K562 (cell line): ENCODE results near the gene IFNA7. TPM values are rescaled to one million over a fixed set of nuclear protein-coding genes. Genes with fewer than 3 reads are reported as not detected.
"Not testable (repeated sequence)": the region's sequence is repeated elsewhere in the genome, so short reads cannot be mapped to it uniquely, and the experiment has no call there.

Experiments
- ATAC-seq: fragments of 200-7000 bp; cut with Tn5 transposase; 3 replicates; pipeline ENCODE4 v1.9.1; 2020; ENCODE audit warnings: moderate library complexity
- BruUV-seq: library from RNA; stranded (reverse); fragments of 400-500 nt; replicated peaks from 2 replicates; lab custom pipeline; 2021; lab: Mats Ljungman, UMichigan
- CTCF ChIA-PET: fragments of 300-600 bp; formaldehyde crosslinking; extraction: SDS; loops from one replicate; lab custom pipeline; 2021; ENCODE audit warnings: low intra/inter-chr PET ratio; lab: Yijun Ruan, JAX
- POLR2A ChIA-PET: fragments of 300-600, 350-650 bp; sonication (Branson Sonifier 250); formaldehyde crosslinking; extraction: SDS; loops from one replicate; lab custom pipeline; 2021; ENCODE audit warnings: antibody characterized with exemption, inconsistent platforms; lab: Yijun Ruan, JAX
- DNase-seq, 4 experiments: peaks; one replicate each; pipeline versions ENCODE4 v3.0.0 to v3.0.0-alpha.2; 2011 to 2018; ENCODE audit warnings: low spot score in 3 of 4, mixed read lengths in 3 of 4; ENCODE audit errors: extremely low read depth in 1 of 4
- FAIRE-seq: peaks from 2 replicates; lab custom pipeline; 2011; peaks lifted over from hg19 to GRCh38; lab: Jason Lieb, UNC
- H2AFZ ChIP-seq: 2 replicates; pipeline ENCODE4 v1.6.0; 2011; ENCODE audit warnings: low read depth, low read length, control low read depth, inconsistent platforms
- H3K27ac ChIP-seq: fragments of 200-600 bp; 3 replicates; pipeline ENCODE4 v1.8.0; 2011; ENCODE audit warnings: low read depth, mild to moderate bottlenecking, control low read depth, inconsistent platforms, low read length, moderate library complexity, mixed read lengths; ENCODE audit errors: extremely low read depth
- H3K27me3 ChIP-seq, 2 experiments: fragments of 300-600 bp in 1 of 2; 2 replicates in 1 of 2; 3 replicates in 1 of 2; pipeline versions ENCODE4 v1.6.0 to v1.8.0; 2011; ENCODE audit warnings: inconsistent platforms in 2 of 2, low read length in 2 of 2, mild to moderate bottlenecking in 1 of 2, mixed read lengths in 1 of 2, moderate library complexity in 1 of 2; ENCODE audit not compliant: control insufficient read depth in 2 of 2, insufficient read depth in 2 of 2
- H3K36me3 ChIP-seq: fragments of 300-600 bp; 3 replicates; pipeline ENCODE4 v1.8.0; 2011; ENCODE audit warnings: mild to moderate bottlenecking, low read length, inconsistent platforms; ENCODE audit not compliant: control insufficient read depth, insufficient read depth
- H3K4me1 ChIP-seq, 2 experiments: fragments of 200-600 bp in 1 of 2; replicated peaks in 1 of 2; 2 replicates in 1 of 2; 3 replicates in 1 of 2; pipeline versions ENCODE4 v1.5.1 to v1.8.0; 2011; ENCODE audit warnings: inconsistent platforms in 2 of 2, low read length in 2 of 2, mild to moderate bottlenecking in 1 of 2, mixed read lengths in 1 of 2, moderate library complexity in 1 of 2; ENCODE audit not compliant: control insufficient read depth in 2 of 2, insufficient read depth in 2 of 2
- H3K4me2 ChIP-seq: 2 replicates; pipeline ENCODE4 v1.6.1; 2011; ENCODE audit warnings: low read length, control low read depth, inconsistent platforms, mixed read lengths; ENCODE audit not compliant: insufficient read depth
- H3K4me3 ChIP-seq: fragments of 200-600 bp; sonication (generic), shearing (Covaris generic); 2 replicates; pipeline ENCODE4 v1.5.1; 2016; ENCODE audit warnings: control low read depth, inconsistent platforms
- H3K79me2 ChIP-seq: fragments of 200-600 bp; 3 replicates; pipeline ENCODE4 v1.8.0; 2011; ENCODE audit warnings: low read length, inconsistent platforms; ENCODE audit not compliant: control insufficient read depth, insufficient read depth
- H3K9ac ChIP-seq, 2 experiments: 2 replicates each; pipeline versions ENCODE4 v1.6.0 to v1.6.1; 2011; ENCODE audit warnings: low read depth in 2 of 2, low read length in 2 of 2, control low read depth in 1 of 2, inconsistent platforms in 1 of 2, mild to moderate bottlenecking in 1 of 2, mixed read lengths in 1 of 2; ENCODE audit not compliant: insufficient read depth in 1 of 2
- H3K9me1 ChIP-seq: one replicate; pipeline ENCODE4 v1.6.0; 2011; ENCODE audit warnings: inconsistent platforms, mild to moderate bottlenecking, low read length, moderate library complexity; ENCODE audit not compliant: control insufficient read depth, insufficient read depth
- H3K9me3 ChIP-seq: replicated peaks from 2 replicates; pipeline ENCODE4 v1.5.1; 2011; ENCODE audit warnings: low read depth, low read length, inconsistent platforms; ENCODE audit not compliant: control insufficient read depth, insufficient read depth
- H4K20me1 ChIP-seq: replicated peaks from 2 replicates; pipeline ENCODE4 v1.6.1; 2011; ENCODE audit warnings: low read length, inconsistent platforms, mixed read lengths; ENCODE audit not compliant: control insufficient read depth, insufficient read depth
- CSDE1 ChIP-seq, 2 experiments: fragments of 450-650 bp; IDR thresholded peaks; 2 replicates each; pipeline ENCODE4 v1.6.1; 2016; ENCODE audit warnings: mild to moderate bottlenecking in 1 of 2
- ELF2 ChIP-seq: fragments of 250-450 bp; sonication (Bioruptor Pico); IDR thresholded peaks from 2 replicates; pipeline ENCODE4 v1.5.0; 2021; ENCODE audit warnings: mild to moderate bottlenecking
- HSF4 ChIP-seq: fragments of 250-450 bp; sonication (Bioruptor Pico); IDR thresholded peaks from 2 replicates; pipeline ENCODE4 v2.1.2; 2022; ENCODE audit warnings: mild to moderate bottlenecking, moderate library complexity, borderline replicate concordance
- NFRKB ChIP-seq: fragments of 450-650 bp; IDR thresholded peaks from 2 replicates; pipeline ENCODE4 v1.6.1; 2016; ENCODE audit warnings: low read depth
- RCOR1 ChIP-seq, 2 experiments: IDR thresholded peaks; 2 replicates each; pipeline ENCODE4 v1.6.1; 2012; ENCODE audit warnings: low read depth in 2 of 2, low read length in 2 of 2, borderline replicate concordance in 1 of 2, improper control_type of control experiment in 1 of 2
- RFX1 ChIP-seq: fragments of 450-650 bp; IDR thresholded peaks from 2 replicates; pipeline ENCODE4 v1.6.1; 2016; ENCODE audit warnings: mild to moderate bottlenecking, moderate library complexity
- SETDB1 ChIP-seq: IDR thresholded peaks from one replicate; pipeline ENCODE4 v1.6.1; 2012; ENCODE audit warnings: low read length, control low read depth, inconsistent platforms
- SFPQ ChIP-seq: fragments of 200-400 bp; formaldehyde crosslinking; IDR thresholded peaks from 2 replicates; pipeline ENCODE4 v1.6.1; 2017; ENCODE audit warnings: mild to moderate bottlenecking, low read depth, low read length, moderate library complexity
- SIN3B ChIP-seq: fragments of 450-650 bp; IDR thresholded peaks from 2 replicates; pipeline ENCODE4 v1.6.1; 2017; ENCODE audit warnings: low read depth, mild to moderate bottlenecking, moderate library complexity
- SMAD4 ChIP-seq: fragments of 250-450 bp; sonication (Bioruptor Pico); conservative IDR thresholded peaks from 2 replicates; pipeline ENCODE4 v1.8.0; 2021; ENCODE audit warnings: inconsistent platforms, mild to moderate bottlenecking, moderate library complexity
- SMARCC2 ChIP-seq: fragments of 450-650 bp; IDR thresholded peaks from 2 replicates; pipeline ENCODE4 v1.6.1; 2017; ENCODE audit warnings: antibody characterized with exemption, moderate library complexity, mild to moderate bottlenecking, low read depth
- SMARCE1 ChIP-seq: fragments of 450-650 bp; IDR thresholded peaks from 2 replicates; pipeline ENCODE4 v1.7.1; 2016; ENCODE audit warnings: mild to moderate bottlenecking
- TAF9B ChIP-seq: fragments of 450-650 bp; IDR thresholded peaks from 2 replicates; pipeline ENCODE4 v1.6.1; 2018; ENCODE audit warnings: mild to moderate bottlenecking; ENCODE audit not compliant: partially characterized antibody
- TRIM24 ChIP-seq, 2 experiments: fragments of 450-650 bp; IDR thresholded peaks; 2 replicates each; pipeline ENCODE4 v1.6.1; 2016
- XRCC5 ChIP-seq: fragments of 200-400 bp; formaldehyde crosslinking; IDR thresholded peaks from 2 replicates; pipeline ENCODE4 v1.6.1; 2017; ENCODE audit warnings: low read depth, mild to moderate bottlenecking, low read length
- ZNF121 ChIP-seq: sonication (generic); formaldehyde crosslinking; conservative IDR thresholded peaks from 2 replicates; pipeline ENCODE4 v1.8.0; 2022; ENCODE audit warnings: missing genetic modification reagents
- ZNF436 ChIP-seq: fragments of 250-450, 450-650 bp; sonication (Bioruptor Pico); formaldehyde crosslinking; IDR thresholded peaks from 2 replicates; pipeline ENCODE4 v1.7.0; 2020; ENCODE audit warnings: mild to moderate bottlenecking
- ZNF695 ChIP-seq: fragments of 450-650 bp; formaldehyde crosslinking; IDR thresholded peaks from 2 replicates; pipeline ENCODE4 v1.4.0; 2020; ENCODE audit warnings: mild to moderate bottlenecking, moderate library complexity
- WGBS: fragments of 100-300 bp; shearing (Covaris generic); methylation state at CpG from one replicate; pipeline ENCODE4 v1.1.6; 2016; ENCODE audit warnings: low coverage, mixed read lengths; ENCODE audit not compliant: insufficient coverage; ENCODE audit errors: missing lambda C conversion rate; 5-methylcytosine and 5-hydroxymethylcytosine counted together
- in situ Hi-C: fragments of 300-500 bp; cut with MboI; formaldehyde crosslinking; loops from 4 replicates; pipeline ENCODE4 v1.15.0; 2018; ENCODE audit warnings: inconsistent platforms, mixed read lengths
- intact Hi-C: fragments of 100-400 bp; cut with micrococcal nuclease; formaldehyde crosslinking; loops from 2 replicates; pipeline ENCODE4 v1.14.2; 2022
- polyA plus RNA-seq, 8 experiments: library from polyadenylated mRNA; depleted of rRNA in 4 of 8; stranded (reverse) in 5 of 8; unstranded in 3 of 8; fragments of >200 nt; fragmentation: Nextera tagmentation in 2 of 8; fragmentation: Illumina TruSeq in 1 of 8; extraction: Ambion mirVana in 2 of 8; extraction: Trizol in 1 of 8; gene quantifications; 2 replicates each; pipeline versions ENCODE4 v1.2.1 to v1.2.3, GENCODE V29; 2011 to 2014; ENCODE audit warnings: inconsistent platforms in 1 of 8, missing spikeins in 1 of 8
- total RNA-seq, 7 experiments: library from RNA; depleted of rRNA in 6 of 7; stranded (reverse); fragments of >200 nt in 6 of 7; fragmentation: Illumina TruSeq in 2 of 7; extraction: Trizol in 2 of 7; gene quantifications; 2 replicates each; pipeline versions ENCODE4 v1.2.1 to v1.2.3, GENCODE V29; 2011 to 2021; ENCODE audit warnings: low replicate concordance in 1 of 7

The IFNA7 gene
- total and polyA plus RNA-seq, 9 of the 15 experiments (the other 6 are each of a cell fraction or from before 2014, with no cell fraction given): not detected

DNA sequence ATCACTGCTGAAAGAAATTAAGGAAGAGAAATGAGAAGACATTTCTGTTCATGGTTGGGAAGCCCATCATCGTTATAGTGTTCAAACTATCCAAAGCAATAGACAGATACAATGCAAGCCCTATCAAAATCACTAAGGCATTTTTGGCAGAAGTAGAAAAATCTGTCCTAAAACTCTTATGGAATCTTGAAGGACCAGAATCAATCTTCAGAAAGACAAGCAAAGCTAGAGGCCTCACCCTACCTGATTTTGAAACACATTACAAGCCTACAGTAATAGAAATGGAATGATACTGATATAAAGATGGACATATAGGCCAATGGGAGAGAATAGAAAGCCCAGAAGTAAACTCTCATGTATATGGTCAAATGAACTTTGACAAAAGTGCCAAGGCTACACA is 30.7 kb downstream of the IFNA7 start:
- Histone ChIP-seq H2AFZ (no peak overlapping the region), H3K79me2 (no peaks in the 10 kb centered on the region), H3K9me1 (no peaks in the 10 kb centered on the region), H3K36me3 (no peaks in the 10 kb centered on the region), H3K9me3 (no peaks in the 10 kb centered on the region), H3K4me3 (no peak overlapping the region), H3K4me2 (no peak overlapping the region), H4K20me1 (no peaks in the 10 kb centered on the region), H3K9ac (no peak overlapping the region), H3K27me3 (no peaks in the 10 kb centered on the region), H3K27ac (no peak overlapping the region), H3K4me1 (no peaks in the 10 kb centered on the region)
- ATAC-seq (no peak), FAIRE-seq (no peak), DNase-seq (no peak)
- BruUV-seq: no TSS peak
- intact Hi-C loops: no loop called here
- in situ Hi-C loops: no loop called here
- no CpG with 5 or more reads among the region's 1 CpG for WGBS
- ChIA-PET POLR2A (no interaction called here), CTCF (no interaction called here)
- no peak for TF ChIP-seq NFRKB
- no peak for TF ChIP-seq RFX1
- TF ChIP-seq SMARCE1: no peak
- TF ChIP-seq XRCC5: no peak
- TF ChIP-seq RCOR1 (IDR thresholded peaks at IDR 0.05; ENCODE audit: borderline replicate concordance in 1 of 2, low read depth in 2 of 2, low read length in 2 of 2): no peak
- TF ChIP-seq SETDB1: no peak
- no peak for TF ChIP-seq SMAD4 (CRISPR knock-in tag)
- TF ChIP-seq SIN3B: no peak
- no peak for TF ChIP-seq HSF4 (CRISPR knock-in tag)
- no peak for TF ChIP-seq ZNF121 (CRISPR knock-in tag)
- no peak for TF ChIP-seq TAF9B
- TF ChIP-seq SMARCC2: no peak
- TF ChIP-seq CSDE1 (IDR thresholded peaks at IDR 0.05): no peak
- TF ChIP-seq ELF2 (CRISPR knock-in tag): no peak
- no peak for TF ChIP-seq TRIM24 (IDR thresholded peaks at IDR 0.05)
- no peak for TF ChIP-seq ZNF436 (CRISPR knock-in tag)
- no peak for TF ChIP-seq ZNF695 (CRISPR knock-in tag)
- TF ChIP-seq SFPQ: no peak

DNA sequence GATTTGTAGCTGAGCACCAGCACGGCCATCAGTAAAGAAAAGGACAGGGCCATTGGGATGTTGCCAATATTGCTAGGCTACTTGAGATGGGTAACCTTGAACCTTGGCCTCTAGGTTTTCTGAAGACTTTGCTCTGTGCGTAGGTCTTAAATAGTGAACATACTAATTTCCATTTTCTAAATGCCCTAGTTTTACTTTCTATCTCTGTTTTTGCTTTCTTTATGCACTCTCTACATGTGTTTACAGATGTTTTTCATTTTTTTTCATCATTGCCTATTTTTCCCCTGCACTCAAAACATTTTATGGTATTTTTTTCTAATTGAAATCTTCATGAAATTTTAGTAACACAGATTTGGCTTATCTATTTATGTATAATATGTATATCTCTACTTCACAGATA is 35.4 kb downstream of the IFNA7 start, which contains the start of gene IFNA21:
Gene IFNA21 (minus strand): TSS at position 101 of the 400 bp plus-strand sequence. CDS start 48 bp downstream, at position 53.
- H3K27me3 ChIP-seq, POLR2A ChIA-PET, H3K27ac ChIP-seq, ATAC-seq, H3K9me3 ChIP-seq, BruUV-seq, DNase-seq, H3K9me1 ChIP-seq, intact Hi-C loops, H4K20me1 ChIP-seq, H3K4me1 ChIP-seq, H3K4me2 ChIP-seq, in situ Hi-C loops, CTCF ChIA-PET, H3K79me2 ChIP-seq, H3K9ac ChIP-seq, H3K36me3 ChIP-seq, H3K4me3 ChIP-seq, H2AFZ ChIP-seq, FAIRE-seq: not testable (repeated sequence)
- no CpG with 5 or more reads among the region's 2 CpGs for WGBS
